OCI-LY3 (cell line): ENCODE measurements around the gene GLDN.

ENCODE experiments used
- H2AFZ ChIP-seq: fragments of 200-600, 300-600 bp; shearing (Covaris generic); 2 replicates; pipeline ENCODE4 v1.6.0; 2014; ENCODE audit warnings: antibody characterized with exemption, low read depth, low read length
- H3K27ac ChIP-seq: fragments of 200-600, 300-600 bp; sonication (generic); 2 replicates; pipeline ENCODE4 v1.5.1; 2014; ENCODE audit warnings: mild to moderate bottlenecking, low read length, moderate library complexity, mixed read lengths
- H3K27me3 ChIP-seq: fragments of 200-600, 300-600 bp; sonication (generic); 2 replicates; pipeline ENCODE4 v1.6.1; 2014; ENCODE audit warnings: low read depth, low read length, mixed read lengths
- H3K36me3 ChIP-seq: fragments of 200-600, 300-600 bp; sonication (generic); replicated peaks from 2 replicates; pipeline ENCODE3; 2014; ENCODE audit warnings: low read depth, low read length, mixed read lengths
- H3K4me1 ChIP-seq: fragments of 300-600, 200-600 bp; sonication (generic); 2 replicates; pipeline ENCODE4 v1.6.1; 2014; ENCODE audit warnings: low read length, mixed read lengths
- H3K4me2 ChIP-seq: fragments of 200-600, 300-600 bp; sonication (generic); 2 replicates; pipeline ENCODE4 v1.6.1; 2014; ENCODE audit warnings: low read length, mixed read lengths
- H3K4me3 ChIP-seq: fragments of 300-600, 200-600 bp; sonication (generic); 2 replicates; pipeline ENCODE4 v1.5.1; 2014; ENCODE audit warnings: antibody characterized with exemption, mild to moderate bottlenecking, low read length, moderate library complexity
- H3K79me2 ChIP-seq: fragments of 300-600, 200-600 bp; shearing (Covaris generic); 2 replicates; pipeline ENCODE4 v1.6.1; 2014; ENCODE audit warnings: mild to moderate bottlenecking, low read length, mixed read lengths
- H3K9ac ChIP-seq: fragments of 300-600, 200-600 bp; shearing (Covaris generic); 2 replicates; pipeline ENCODE4 v1.6.0; 2014; ENCODE audit warnings: mild to moderate bottlenecking, low read length, moderate library complexity
- H3K9me3 ChIP-seq: fragments of 200-600, 300-600 bp; shearing (Covaris generic); 2 replicates; pipeline ENCODE4 v1.6.1; 2014; ENCODE audit warnings: low read length, mixed read lengths; ENCODE audit not compliant: insufficient read depth
- H4K20me1 ChIP-seq: fragments of 200-600, 300-600 bp; sonication (generic); 2 replicates; pipeline ENCODE4 v1.6.1; 2016; ENCODE audit warnings: low read length, mixed read lengths; ENCODE audit not compliant: insufficient read depth
- EZH2phosphoT487 ChIP-seq: fragments of 200-600 bp; shearing (Covaris generic); IDR thresholded peaks from 2 replicates; pipeline ENCODE4 v1.6.1; 2018; ENCODE audit warnings: antibody characterized with exemption, mixed run types, low read depth
- TF ChIP-seq, protein P1 (sequence below): fragments of 200-600, 300-600 bp; sonication (generic); IDR thresholded peaks from 2 replicates; pipeline ENCODE4 v1.5.1; 2014; ENCODE audit warnings: antibody characterized with exemption, low read length, low read depth

Gene GLDN

DNA sequence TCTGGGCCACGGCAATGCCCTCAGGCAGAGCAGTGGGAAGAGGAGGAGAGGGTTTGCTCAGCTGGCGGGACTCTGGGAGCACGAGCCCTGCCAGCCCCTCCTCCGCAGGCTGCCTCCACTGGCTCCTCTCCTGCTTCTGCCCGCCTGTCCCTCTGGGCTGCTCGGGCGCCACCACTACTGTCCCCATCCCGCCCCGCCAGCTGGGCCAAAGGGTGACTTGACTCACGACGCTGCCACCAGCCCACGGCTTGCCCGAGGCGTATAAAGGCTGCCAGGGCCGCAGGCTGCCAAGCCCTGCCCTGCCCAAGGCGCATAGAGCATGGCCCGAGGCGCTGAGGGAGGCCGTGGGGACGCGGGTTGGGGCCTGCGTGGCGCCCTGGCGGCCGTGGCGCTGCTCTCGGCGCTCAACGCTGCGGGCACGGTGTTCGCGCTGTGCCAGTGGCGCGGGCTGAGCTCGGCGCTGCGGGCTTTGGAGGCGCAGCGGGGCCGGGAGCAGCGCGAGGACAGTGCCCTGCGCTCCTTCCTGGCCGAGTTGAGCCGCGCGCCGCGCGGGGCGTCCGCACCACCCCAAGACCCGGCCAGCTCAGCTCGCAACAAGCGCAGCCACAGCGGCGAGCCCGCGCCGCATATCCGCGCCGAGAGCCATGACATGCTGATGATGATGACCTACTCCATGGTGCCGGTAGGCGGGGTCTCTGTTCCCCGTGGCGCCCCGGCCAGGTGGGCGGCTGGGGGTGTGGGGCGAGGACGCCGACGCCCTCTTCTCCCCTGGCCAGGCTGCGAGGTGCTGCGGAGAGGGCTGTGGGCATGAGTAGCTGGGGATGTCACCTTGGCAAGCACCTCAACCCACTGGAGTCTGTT lies at the start of gene GLDN:
TSS of gene GLDN (plus strand) at position 290 of the 861 bp plus-strand sequence. CDS start at position 320, 30 bp downstream.
- Histone ChIP-seq H3K36me3 (no peaks in the 10 kb centered on the region), H3K4me1 (peaks cover 18% of the 10 kb centered on the region), H3K4me2 (no peak within 1 kb of the TSS), H3K27me3 (no peaks in the 10 kb centered on the region), H3K27ac (no peak within 1 kb of the TSS), H2AFZ (no peak within 1 kb of the TSS), H3K9me3 (no peaks in the 10 kb centered on the region), H4K20me1 (no peaks in the 10 kb centered on the region), H3K79me2 (no peaks in the 10 kb centered on the region), H3K4me3 (no peak within 1 kb of the TSS), H3K9ac (no peak within 1 kb of the TSS)
- TF ChIP-seq, protein P1, sequence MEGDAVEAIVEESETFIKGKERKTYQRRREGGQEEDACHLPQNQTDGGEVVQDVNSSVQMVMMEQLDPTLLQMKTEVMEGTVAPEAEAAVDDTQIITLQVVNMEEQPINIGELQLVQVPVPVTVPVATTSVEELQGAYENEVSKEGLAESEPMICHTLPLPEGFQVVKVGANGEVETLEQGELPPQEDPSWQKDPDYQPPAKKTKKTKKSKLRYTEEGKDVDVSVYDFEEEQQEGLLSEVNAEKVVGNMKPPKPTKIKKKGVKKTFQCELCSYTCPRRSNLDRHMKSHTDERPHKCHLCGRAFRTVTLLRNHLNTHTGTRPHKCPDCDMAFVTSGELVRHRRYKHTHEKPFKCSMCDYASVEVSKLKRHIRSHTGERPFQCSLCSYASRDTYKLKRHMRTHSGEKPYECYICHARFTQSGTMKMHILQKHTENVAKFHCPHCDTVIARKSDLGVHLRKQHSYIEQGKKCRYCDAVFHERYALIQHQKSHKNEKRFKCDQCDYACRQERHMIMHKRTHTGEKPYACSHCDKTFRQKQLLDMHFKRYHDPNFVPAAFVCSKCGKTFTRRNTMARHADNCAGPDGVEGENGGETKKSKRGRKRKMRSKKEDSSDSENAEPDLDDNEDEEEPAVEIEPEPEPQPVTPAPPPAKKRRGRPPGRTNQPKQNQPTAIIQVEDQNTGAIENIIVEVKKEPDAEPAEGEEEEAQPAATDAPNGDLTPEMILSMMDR: no peak
- no peak for TF ChIP-seq EZH2phosphoT487

DNA sequence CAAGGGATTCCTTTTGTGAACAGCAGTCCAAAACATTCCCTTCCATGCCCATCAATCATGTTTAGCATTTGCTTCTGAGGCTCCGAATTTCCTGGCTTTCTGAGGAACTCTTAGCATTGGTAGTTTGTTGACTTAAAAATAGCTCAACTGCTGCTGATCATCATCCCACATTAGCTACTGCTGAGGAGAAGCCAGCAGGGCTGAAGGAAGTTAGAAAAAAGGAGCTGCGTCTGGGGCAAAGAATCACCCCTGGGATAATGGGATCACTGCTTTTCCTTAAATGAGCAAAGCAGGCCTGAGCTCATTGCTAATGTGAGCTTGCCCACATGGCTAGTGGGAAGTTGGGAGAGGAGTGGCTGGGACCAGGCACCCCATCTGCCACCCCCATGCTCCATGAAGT lies 42.8 kb upstream of the GLDN start:
- Histone ChIP-seq H3K4me2 (no peak overlapping the region), H4K20me1 (no peaks in the 10 kb centered on the region), H3K79me2 (no peaks in the 10 kb centered on the region), H3K27me3 (no peaks in the 10 kb centered on the region), H3K27ac (no peak overlapping the region), H3K4me3 (no peak overlapping the region), H3K9ac (no peak overlapping the region), H3K9me3 (no peaks in the 10 kb centered on the region), H3K4me1 (peaks cover 17% of the 10 kb centered on the region), H2AFZ (no peak overlapping the region), H3K36me3 (no peaks in the 10 kb centered on the region)
- TF ChIP-seq EZH2phosphoT487: no peak
- TF ChIP-seq, protein P1: no peak

DNA sequence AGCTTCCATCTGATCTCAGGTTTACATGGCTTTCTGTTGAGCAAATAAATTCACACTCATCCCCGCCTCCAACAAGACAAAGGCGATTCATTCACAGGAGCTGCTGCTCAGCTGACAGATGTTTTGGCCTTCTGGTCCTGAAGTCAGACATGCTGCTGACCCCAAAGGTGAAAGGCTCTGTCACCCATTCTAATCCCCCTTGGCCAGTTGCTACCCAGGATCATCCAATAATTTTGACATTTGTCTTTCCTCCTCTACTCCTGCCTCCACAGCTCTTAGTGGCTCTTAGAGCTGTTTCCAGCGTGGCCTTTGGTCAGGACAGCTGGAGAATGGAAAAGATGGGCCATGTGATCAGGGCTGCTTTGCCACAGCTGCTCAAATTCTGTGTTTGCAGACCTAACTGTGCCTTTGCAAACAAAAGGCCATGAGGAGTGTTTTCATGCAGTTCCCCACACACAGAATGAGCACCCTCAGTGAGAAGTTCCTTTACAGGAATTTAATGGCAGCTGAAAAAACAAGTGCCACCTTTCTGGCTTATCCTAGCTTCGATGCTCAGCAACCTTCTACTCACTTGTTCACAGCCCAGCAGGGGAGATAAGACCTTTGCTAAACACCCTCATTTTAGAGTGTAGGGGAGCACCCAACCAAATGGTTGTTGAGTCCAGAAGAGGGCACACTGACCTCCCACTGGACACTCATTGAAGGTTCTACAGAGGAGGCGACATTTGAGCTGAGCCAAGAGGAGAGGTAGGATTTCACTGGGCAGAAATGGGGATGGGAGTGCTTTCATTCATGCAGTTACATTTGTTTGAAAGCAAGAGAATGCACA lies 42.1 kb upstream of the GLDN start:
- no peaks in the 10 kb centered on the region for H4K20me1 ChIP-seq
- H3K4me2 ChIP-seq: no peak overlapping the region
- H2AFZ ChIP-seq: no peak overlapping the region
- no peaks in the 10 kb centered on the region for H3K27me3 ChIP-seq
- H3K27ac ChIP-seq: no peak overlapping the region
- H3K36me3 ChIP-seq: no peaks in the 10 kb centered on the region
- H3K79me2 ChIP-seq: no peaks in the 10 kb centered on the region
- TF ChIP-seq EZH2phosphoT487: no peak
- TF ChIP-seq, protein P1: no peak
- H3K4me3 ChIP-seq: no peak overlapping the region
- H3K4me1 ChIP-seq: peaks cover 24% of the 10 kb centered on the region
- no peaks in the 10 kb centered on the region for H3K9me3 ChIP-seq
- H3K9ac ChIP-seq: no peak overlapping the region

DNA sequence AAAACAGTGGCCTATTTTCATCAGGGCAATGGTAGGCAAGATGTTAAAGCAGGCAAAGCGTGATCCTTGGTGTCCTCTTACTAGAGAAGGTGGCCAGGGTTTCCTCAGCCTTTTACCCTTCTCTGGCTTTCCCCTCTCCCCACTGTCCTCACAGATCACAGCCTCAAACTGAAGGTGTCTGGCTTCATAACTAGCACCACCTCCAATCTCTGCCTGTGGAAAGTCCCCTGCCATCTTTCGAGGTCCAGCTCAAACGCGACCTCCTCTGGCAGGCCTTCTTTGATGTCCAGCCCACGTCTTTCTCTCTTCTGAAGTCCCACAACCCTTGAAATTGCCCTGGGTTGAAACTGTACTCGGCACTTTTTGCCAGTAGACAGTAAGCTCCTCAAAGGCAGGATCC lies 39.0 kb upstream of the GLDN start:
- H4K20me1 ChIP-seq: no peaks in the 10 kb centered on the region
- no peak overlapping the region for H3K4me3 ChIP-seq
- no peak overlapping the region for H3K9ac ChIP-seq
- H3K36me3 ChIP-seq: no peaks in the 10 kb centered on the region
- H3K79me2 ChIP-seq: no peaks in the 10 kb centered on the region
- no peaks in the 10 kb centered on the region for H3K9me3 ChIP-seq
- TF ChIP-seq, protein P1: no peak
- no peak for TF ChIP-seq EZH2phosphoT487
- no peak overlapping the region for H3K27ac ChIP-seq
- H3K27me3 ChIP-seq: no peaks in the 10 kb centered on the region
- no peak overlapping the region for H2AFZ ChIP-seq
- peak overlapping the region; percentile 55; the same call in 1 of the 2 replicates for H3K4me2 ChIP-seq
- peaks cover 24% of the 10 kb centered on the region for H3K4me1 ChIP-seq
